Activated CD4-positive, alpha-beta T cell treated with anti-CD3 and anti-CD28 coated beads, Interleukin-2, Interleukin-6, amounts not matched to agents 100 ng/mL and 50 ng/mL, durations not matched to agents 16 hours and 8 hours (primary cell): ENCODE results near the gene MED29.
A peak's percentile ranks its signal among the peaks of the same experiment; 100 is the strongest.
"Not testable (repeated sequence)": the region's sequence is repeated elsewhere in the genome, so short reads cannot be mapped to it uniquely, and the experiment has no call there.

Experiments used
- DNase-seq: peaks from one replicate; pipeline ENCODE4 v3.0.0-alpha.2; 2020

The MED29 gene

DNA sequence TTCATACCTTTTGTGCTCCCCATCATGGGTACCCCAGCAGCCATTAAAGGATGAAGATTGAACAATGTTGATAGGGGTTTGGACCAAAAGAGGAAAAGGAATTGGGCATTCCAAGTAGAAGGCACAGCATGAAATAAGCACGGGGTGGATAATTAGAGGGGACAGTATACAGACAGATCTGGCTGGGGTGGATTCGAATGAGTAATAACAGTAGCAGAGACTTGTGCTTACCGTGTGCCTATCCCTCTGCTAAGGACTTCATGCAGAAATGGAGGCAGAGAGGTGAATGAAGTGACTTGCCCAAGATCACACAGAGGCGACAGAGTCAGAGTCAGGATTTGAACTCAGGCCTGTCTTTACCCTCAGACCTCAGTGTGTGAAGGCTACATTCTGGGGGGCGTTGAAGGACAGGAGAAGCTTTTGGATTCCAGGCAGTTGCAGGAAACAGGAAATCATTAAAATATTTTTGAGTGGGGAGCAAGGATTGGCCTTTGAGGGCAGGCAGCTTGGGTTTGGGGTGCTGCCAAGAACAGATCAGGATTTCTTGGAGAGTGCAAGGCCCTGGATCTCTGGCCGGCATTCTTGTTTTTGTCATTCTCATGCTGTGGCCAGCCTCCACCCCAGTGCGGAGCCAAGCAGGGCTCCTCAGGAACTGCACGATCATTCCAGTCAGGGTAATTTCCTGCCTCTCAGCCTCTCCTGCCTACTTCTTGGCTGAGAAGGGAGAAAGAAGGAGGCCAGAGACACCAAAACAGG is 19.0 kb upstream of the MED29 start:
- DNase-seq: no peak

DNA sequence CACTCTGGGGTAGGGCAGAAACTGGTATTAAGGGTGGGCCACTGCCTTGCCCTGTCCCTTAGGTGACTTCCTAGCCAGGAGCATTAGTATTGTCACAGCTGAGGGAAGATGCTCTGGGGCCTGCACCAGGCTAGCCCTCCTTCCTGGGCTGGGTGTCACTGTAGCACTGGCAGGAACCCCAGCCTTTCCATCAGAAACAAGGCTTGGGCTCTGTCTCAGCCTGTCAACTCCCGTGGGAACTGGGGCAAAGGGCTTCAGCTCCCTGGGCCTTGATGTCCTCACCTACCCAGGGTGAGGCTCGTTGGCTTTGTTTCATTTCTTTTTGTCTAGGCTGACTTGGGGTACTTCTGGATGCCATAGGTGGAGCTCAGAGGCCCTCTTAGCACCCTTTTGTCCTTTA is 18.2 kb upstream of the MED29 start:
- no peak for DNase-seq

DNA sequence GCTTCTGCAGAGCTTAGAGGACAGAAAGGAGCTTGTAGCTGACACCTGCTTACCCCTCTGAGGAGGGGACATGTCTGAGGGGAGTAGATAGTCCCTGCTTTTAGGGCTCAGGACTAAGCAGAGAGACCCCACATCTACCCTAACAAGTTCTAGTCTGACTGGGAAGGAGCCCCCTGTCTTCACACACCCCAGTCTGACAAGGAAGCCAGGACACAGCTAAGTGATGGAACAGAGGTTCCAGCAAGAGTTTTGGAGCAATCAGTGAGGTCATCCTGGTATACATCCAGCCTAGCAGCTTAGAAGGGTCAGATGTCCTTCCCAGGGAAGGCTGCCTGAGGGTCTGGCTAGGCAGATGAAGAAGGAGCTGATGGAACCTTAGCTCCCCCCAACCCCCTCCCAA is 15.2 kb upstream of the MED29 start:
- no peak for DNase-seq

DNA sequence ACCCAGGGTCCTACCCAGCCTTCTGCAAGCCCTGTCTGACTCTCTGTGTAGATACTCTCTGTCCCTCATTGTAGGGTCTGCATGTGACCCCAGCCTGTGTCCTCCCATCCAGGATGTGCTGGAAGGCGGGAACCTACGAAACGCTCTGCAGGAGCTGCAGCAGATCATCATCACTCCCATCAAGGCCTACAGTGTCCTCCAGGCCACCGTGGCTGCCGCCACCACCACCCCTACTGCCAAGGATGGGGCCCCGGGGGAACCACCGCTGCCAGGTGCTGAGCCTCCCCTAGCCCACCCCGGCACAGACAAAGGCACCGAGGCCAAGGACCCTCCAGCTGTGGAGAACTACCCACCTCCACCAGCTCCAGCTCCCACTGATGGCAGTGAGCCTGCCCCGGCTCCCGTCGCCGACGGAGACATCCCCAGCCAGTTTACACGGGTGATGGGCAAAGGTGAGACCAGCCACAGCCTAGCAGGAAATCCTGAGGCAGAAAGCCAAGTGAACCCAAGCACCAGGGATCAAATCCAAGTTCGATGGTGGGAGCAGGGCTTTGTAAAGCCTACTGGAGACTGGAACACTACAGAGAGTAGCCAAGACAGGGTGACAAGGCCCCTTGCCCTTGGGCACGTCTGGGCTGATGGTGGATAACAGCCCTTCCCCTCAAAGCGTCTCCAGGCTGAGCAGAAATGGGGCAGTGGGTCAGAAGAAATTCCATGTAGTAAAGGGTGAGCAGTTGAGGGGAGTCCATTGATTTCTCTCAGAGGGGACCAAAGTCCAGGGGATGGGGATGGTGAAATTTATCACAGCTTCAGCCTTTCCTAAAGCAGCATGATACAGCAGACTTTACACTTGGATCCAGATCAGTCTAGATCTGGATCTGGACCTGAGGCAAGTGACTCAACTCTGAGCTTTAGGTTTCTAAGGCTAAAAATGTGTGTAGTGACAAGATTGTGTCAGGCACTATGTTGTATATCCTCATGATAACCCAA is 13.5 kb upstream of the MED29 start:
- DNase-seq: no peak

DNA sequence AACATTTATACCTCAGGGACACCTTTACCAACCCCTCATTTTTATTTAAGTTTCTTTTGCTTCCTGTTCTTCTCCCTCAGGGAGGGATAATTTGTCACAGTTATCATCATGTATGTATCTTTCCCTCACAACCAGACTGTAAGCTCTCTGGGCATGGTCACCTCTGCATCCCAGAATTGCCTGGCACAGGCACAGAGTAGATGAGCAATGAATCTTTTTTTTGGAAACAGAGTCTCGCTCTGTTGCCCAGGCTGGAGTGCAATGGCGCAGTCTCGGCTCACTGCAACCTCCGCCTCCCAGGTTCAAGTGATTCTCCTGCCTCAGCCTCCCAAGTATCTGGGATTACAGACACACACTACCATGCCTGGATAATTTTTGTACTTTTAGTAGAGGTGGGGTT is 11.8 kb upstream of the MED29 start:
- not testable (repeated sequence) for DNase-seq

DNA sequence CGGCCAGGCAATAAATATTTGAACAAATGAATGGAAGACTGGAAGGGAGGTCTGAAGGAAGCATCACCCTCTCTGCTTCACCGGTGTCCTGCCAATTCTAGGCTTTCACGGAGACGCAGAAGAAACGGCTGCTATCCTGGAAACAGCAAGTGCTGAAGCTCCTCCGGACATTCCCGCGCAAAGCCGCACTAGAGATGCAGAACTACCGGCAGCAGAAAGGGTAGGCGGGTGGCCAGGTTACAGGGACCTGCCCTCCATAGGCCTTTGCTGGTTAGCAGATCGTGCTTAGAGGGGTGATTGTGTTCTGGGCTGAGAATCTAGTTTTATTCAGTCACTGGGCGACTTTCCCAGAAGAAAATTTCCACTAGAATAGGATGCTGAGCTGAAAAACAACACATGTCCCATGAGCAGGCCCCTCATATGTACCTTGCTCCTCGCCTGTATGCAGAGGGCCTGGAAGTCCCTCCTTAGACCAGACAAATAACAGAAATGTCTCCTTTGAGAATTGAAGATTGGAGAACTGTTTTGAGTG is 11.2 kb upstream of the MED29 start:
- no peak for DNase-seq

DNA sequence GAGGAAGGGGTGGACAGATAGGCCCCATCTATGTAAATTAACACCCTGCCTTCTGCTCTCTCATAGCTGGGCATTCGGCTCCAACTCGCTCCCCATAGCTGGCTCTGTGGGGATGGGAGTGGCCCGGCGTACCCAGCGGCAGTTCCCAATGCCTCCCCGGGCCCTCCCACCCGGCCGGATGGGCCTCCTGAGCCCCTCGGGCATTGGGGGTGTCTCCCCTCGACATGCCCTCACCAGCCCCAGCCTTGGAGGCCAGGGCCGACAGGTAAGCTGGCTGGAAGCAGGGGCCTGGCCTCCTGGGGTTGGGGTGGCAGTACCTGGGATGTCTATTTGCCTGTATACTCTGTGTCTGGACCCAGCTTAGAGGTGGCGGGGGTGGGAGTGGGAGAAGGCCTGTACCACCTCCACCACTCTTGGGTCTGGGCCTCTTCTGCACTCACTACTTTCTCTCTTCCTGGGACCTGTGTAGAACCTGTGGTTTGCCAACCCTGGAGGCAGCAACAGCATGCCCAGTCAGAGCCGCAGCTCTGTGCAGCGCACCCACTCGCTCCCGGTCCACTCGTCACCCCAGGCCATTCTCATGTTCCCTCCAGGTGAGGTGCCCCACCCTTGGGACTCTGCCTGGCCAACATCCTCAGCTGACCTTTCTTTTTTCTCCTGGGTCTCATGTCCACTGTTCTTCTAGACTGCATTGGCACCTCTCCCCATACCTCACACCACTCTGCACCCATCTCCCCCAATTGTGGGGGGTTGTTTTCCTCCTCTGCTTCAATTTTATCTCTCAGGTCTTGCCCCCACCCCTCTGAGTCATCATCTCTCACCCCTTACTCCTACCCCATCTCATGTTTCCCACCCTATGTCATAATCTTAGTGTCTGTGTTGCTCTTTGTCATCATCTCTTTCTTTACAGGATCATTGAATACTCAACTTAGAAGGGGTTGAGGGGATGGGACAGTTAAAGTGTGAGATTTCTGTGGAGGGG is 10.4 kb upstream of the MED29 start:
- DNase-seq: no peak

DNA sequence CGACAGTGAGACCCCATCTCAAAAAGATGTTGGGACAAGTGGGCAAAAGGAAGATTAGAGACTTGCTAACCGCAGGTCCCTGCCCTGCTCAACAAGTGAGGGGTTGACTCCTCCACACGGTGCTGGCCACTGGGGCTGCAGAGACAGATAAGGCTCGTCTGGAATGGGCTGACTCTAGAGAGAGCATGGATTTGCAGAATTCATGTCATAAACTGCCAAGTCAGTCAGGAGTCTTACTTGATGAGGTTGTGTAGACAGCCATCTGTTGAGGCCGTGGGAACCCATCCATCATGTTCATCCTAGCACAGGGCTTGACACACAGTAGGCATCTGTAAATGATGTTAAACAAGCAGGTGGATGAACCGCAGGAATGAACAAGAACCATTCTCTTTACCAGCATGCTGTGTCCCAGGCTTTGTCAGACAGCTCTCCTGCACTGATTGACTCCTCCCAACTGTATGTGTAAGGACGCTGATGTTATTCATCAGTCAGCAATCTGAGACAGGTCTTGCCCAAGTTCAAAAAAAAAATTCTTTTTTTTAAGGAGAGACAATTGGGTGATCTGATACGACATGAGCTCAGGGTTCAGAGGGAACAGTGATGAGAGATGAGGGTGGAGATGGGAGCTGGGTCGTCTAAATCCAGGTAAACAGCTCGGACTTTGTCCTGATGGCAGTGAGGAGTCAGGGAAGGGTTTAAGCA is 9.1 kb upstream of the MED29 start:
- no peak for DNase-seq

DNA sequence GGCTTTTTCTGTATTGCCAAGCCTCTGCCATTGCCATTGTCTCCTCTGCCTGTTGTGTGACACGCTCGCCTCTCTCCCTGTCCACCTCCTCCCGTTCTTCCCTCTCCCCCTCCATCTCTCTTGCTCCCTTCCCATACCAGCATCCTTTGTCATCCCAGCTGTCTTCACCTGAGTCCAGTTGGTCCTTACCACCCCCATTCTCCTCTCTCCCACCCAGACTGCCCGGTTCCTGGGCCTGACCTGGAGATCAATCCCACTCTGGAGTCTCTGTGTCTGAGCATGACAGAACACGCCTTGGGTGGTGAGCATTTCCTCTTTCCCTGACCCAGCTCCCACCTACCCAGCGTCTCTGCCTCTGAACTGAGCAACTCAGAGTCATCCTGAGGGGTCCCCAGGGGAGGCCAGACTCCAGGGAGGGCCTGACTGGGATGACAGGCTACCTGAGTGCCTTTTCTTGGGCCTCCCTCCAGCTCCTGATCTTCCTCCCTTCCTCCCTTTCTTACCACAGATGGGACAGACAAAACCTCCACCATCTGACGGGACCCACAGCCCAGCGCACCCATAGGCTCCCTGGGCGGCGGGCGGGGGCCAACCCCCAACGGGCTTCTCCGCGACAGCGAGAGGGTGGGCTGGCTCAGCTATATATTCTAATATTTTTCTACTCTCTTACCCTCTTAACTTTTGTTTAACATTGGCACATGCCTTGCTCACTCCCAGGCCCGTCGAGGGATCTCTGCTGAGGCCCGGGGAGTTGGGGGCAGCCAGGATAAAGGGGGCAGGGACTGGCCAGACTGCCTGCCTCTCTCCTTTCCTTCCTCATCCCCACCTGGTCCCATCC is 8.0 kb upstream of the MED29 start:
- no peak for DNase-seq

DNA sequence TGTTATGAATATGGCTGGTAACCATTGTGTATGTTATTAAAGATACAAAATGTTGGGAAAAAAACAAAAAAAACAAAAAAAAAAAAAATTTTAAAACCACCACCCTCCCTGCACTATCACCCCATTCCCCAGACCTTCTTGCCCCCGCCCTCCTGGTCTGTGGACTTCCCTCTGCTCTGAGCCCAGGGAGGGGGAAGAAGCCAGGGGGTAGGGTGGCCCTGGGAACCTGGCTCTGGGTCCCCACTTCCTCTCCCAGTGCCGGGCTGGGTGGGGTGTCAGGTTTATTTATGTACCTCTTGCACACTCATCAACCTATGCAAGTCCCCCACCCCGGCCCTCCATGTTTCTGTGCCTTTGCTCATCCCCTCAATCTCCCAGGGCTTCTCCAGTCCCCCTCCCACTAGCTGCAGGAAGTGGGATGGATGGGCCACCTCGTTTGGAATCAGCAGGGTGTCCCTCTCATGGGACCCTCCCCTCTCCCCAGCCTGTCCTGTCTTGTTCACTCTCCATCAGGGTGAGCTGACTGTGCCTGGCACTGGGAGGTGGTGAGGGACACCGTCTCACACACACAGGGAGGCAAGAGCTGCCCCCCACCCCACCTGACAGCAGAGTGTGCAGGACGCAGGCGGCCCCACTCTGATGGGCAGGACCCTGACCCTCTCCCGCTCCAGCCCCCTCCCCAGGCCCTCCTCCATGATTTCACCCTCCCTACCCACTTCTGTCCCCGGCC is 6.2 kb upstream of the MED29 start:
- no peak for DNase-seq

DNA sequence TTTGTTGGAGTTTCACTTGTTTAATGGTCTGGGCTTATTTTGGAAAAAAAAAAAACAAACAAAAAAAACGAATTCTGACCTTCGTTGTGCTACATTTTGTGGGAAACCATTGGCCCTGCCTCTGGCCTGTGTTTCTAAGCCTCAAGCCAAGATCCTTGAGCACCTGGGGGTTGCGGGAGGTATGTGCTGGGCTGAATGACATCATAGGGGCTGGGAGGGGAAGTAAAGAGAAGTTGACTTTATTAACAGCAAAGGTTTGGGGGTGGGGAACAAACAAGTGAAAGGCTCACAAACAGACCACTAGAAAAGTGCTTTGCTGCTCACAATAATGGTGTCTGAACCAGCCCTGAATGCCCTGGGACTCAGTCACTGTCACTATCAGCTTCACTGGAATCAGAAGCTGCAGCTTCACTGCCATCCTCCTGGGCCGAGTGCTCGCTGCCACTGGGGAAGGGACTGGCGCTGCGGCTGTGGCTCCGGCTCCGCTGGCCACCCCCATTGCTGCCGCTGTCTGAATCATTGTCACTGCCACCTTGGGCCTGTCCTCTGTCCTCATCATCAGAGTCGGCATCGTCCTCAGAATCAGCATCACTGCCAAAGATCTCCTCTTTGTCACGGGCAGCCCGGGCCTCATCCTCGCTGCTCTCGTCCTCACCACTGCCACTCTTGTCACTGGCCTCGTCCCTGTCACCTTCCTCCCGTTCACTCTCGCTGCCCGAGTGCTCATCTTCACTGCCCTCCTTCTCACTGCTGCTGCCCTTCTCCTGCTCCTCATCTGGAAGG is 5.4 kb upstream of the MED29 start:
- no peak for DNase-seq

DNA sequence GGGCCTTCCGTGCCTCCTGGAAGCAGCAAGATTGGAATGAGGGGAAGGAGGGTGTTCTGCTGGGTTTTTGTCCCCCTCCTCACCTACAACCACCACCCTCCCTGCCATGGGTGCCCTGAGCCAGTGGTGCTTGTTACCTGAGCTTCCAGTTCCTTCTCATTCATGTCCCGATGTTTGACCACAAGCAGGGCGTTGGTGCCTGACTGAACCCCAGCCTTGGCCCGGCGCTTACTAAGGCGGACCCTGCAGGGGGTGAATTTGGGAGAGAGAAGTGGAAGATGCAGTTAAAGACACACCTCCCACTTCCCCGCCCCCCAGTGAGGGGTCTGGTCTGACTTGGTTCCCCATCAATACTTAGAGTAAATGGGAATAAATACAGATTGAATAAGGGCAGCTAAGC is 4.6 kb upstream of the MED29 start:
- no peak for DNase-seq

DNA sequence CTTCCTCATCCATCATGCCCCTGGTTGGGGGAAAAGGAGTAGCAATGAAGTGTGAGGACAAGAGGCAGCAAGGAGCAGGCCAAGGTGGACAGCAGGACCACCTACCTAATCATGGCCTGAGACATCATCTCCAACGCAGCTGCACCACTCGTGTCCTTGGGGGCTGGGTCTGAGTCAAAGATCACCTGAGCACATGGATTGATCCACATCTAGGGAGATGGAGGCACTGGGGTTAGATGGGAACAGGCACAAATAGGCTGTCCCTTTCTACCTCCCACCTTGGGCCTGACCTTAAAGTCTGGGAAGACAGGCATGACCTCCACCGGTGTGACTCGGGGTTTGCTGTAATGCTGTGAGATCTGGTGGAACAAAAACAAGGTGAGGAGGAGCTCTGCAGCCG is 2.5 kb upstream of the MED29 start:
- no peak for DNase-seq

DNA sequence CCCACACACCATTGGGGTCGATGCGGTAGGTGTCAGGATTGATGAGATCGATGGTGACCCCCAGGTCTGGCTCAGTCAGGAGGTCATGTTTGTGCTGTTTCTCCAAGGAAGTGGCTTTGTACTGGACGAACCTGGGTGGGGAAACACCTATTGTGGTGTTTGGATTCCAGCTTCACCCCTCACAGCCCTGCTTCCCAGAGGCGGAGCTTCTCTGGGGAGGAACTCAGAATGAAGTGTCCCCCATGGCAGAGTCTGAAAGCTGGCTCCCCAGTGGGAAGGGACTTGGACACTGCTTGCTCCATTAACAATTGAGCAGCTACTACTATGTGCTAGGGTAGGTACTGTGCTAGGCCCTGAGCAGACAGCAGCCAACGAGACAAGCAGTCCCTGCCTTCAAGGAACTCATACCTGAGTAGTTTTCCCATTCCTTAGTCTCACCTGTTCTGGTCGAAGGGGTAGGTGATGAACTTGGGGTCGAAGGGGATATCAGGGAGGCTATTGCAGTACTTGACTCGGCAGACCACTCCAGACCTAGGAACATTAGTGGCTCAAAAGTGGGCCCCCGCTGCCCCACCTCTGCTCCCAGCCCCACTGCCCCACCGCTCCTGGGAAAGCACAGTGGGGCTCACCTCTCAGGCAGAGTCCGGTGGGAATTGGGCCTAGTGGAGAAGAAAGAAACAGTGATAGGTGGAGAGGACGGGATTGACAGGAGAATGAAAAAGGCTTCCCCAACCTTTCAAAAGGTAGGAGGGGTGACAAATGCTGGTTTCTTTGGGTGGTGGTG is 1.4 kb upstream of the MED29 start:
- no peak for DNase-seq

DNA sequence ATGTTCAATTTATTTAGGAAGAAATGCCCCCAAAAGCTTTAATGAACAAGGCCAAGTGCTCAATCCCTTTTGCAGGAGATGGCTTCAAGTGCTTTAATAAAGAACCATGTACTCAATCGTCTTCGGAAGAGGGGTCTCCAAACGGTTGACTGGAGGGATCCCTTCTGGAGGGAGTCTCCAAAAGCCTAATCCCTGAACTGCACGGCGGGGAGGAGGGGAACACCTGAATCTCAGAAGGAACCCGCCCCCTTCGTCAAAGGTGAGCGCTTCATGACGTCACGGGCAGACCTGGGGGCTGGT is 777 bp upstream of the MED29 start:
- DNase-seq: no peak

DNA sequence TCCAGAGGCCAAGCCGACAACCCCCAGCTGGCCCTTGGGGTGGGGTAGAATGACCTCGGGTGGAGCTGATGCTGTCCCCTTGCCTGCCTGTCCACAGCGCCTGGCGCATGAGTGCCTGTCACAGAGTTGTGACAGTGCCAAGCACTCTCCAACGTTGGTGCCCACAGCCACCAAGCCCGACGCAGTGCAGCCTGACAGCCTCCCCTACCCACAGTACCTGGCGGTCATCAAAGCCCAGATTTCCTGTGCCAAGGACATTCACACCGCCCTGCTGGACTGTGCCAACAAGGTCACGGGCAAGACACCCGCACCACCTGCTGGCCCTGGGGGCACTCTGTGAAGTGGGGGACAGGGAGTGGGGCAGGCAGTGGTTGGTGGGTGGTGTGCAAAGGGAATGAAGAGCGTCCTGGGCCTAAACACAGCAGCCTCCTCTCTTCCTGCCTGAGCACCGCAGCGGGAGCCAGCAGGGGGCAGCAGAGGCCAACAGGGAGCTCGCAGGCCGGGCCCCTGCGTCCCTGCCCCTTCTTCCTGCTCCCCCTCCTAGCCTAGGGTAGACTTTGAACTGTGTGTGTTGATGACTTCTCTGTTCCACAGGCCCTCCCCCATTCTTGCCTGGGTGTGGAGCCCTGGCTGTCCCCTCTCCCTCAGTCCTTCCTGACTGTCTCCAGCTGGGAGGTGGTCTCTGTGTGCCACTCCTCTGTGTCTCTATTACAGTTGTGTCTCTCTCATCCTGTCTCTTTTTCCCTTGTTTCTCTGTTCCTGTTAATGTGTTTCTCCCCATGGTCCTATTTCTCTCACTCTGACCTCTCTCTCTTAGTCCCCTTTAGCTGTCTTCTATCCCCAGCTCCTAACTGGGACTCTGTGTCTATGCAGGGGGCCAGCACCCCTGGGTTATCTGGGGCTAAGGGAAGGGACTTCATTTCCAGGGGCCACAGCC is 6.5 kb downstream of the MED29 start:
- DNase-seq: peak; percentile 95

DNA sequence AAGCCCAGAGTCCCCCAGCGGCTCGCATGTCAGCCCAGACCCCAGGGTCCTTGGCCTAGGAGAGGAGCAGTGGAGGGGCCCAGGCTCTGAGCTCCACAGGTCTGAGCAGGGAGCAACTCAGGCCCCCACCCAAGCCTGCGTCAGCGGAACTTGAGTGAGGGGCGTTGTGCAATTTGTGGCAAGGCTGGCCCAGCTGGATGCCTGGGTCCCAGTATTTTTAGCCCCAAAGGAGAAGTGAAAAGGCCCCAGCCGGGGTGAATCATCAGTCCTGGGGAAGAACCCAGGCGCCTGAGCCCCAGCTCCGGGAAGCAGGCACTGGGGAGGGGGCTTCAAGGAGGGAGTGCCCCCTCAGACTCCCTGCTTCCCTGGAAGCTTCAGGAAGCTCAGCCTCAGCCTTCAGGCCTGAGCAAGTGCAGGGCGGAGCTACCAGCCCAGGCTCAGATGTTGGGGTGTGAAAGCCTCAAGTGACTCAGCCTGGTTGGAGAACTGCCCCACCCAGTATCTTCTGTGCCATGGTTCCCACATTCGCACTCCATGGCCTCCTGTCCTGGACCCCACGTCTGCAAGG is 7.2 kb downstream of the MED29 start:
- DNase-seq: peak; percentile 80
